Measurements from ENCODE around the gene LIMCH1. TPM values are rescaled to one million over a fixed set of nuclear protein-coding genes. Genes with fewer than 3 reads are reported as not detected.
A peak's percentile ranks its signal among the peaks of the same experiment; 100 is the strongest.

LIMCH1 gene
- total and polyA plus RNA-seq, 10 donors = 14.4 to 434 (median 212) TPM

GRCh38 chr4:41512596-41512995 lies 25.4 kb upstream of the LIMCH1 start:
- Histone ChIP-seq H3K4me1 (peaks cover 0 to 31% (median 6%) of the 10 kb centered on the region in 6 donors), H3K36me3 (no peaks in the 10 kb centered on the region), H3K9me3 (no peaks in the 10 kb centered on the region), H3K27me3 (replicated peaks in 1 of 7) (no peaks in the 10 kb centered on the region), H3K27ac (peak overlapping the region in 2 of 8 donors; percentile 41 to 45), H3K4me3 (no peak overlapping the region)
- TF ChIP-seq POLR2A (IDR thresholded peaks at IDR 0.05) (no peak), CTCF (IDR thresholded peaks at IDR 0.05 in 8 of 11, conservative IDR thresholded peaks at IDR 0.05 in 3 of 11) (no peak), POLR2AphosphoS5 (IDR thresholded peaks at IDR 0.05) (no peak)
- intact Hi-C loops (cut with DNase I; ENCODE audit: low total_unique reads) = no loop called here
- DNase-seq = no peak

- H3K4me1 ChIP-seq = peaks cover 0 to 31% (median 6%) of the 10 kb centered on the region in 6 donors
- H3K9me3 ChIP-seq = no peaks in the 10 kb centered on the region
- H3K27me3 ChIP-seq (replicated peaks in 1 of 7) = no peaks in the 10 kb centered on the region
- intact Hi-C loops (cut with DNase I; ENCODE audit: low total_unique reads) = no loop called here
- 88 to 100% (median 94%) methylated on average over 1 of the region's 1 CpG for WGBS, 5 donors
- DNase-seq = no peak
- H3K4me3 ChIP-seq = no peak overlapping the region
- peak overlapping the region in 5 of 8 donors; percentile 48 to 71 (median 66) for H3K27ac ChIP-seq
- no peaks in the 10 kb centered on the region for H3K36me3 ChIP-seq
- no peak for TF ChIP-seq POLR2AphosphoS5 (IDR thresholded peaks at IDR 0.05)
- TF ChIP-seq CTCF (IDR thresholded peaks at IDR 0.05 in 8 of 11, conservative IDR thresholded peaks at IDR 0.05 in 3 of 11) = no peak
- no peak for TF ChIP-seq POLR2A (IDR thresholded peaks at IDR 0.05)
These were observed 23.8 kb upstream of the LIMCH1 start for GRCh38 chr4:41514169-41514568.

GRCh38 chr4:41514766-41515481 lies 23.0 kb upstream of the LIMCH1 start:
- H3K9me3 ChIP-seq = no peaks in the 10 kb centered on the region
- WGBS, 5 donors = 58 to 70% (median 67%) methylated on average over 14 of the region's 14 CpGs
- intact Hi-C loops (cut with DNase I; ENCODE audit: low total_unique reads) = no loop called here
- H3K27ac ChIP-seq = peak overlapping the region; percentile 23 to 73 (median 62)
- H3K4me1 ChIP-seq = peaks cover 0 to 31% (median 6%) of the 10 kb centered on the region in 6 donors
- no peak overlapping the region for H3K4me3 ChIP-seq
- no peaks in the 10 kb centered on the region for H3K27me3 ChIP-seq (replicated peaks in 1 of 7)
- TF ChIP-seq CTCF (IDR thresholded peaks at IDR 0.05 in 8 of 11, conservative IDR thresholded peaks at IDR 0.05 in 3 of 11) = no peak
- TF ChIP-seq POLR2A (IDR thresholded peaks at IDR 0.05) = no peak
- TF ChIP-seq POLR2AphosphoS5 (IDR thresholded peaks at IDR 0.05) = peak in 2 of 3 donors; percentile 63 to 69
- DNase-seq = peak; percentile 71
- H3K36me3 ChIP-seq = no peaks in the 10 kb centered on the region

- H3K9me3 ChIP-seq = no peaks in the 10 kb centered on the region
- H3K36me3 ChIP-seq = no peaks in the 10 kb centered on the region
- peak overlapping the region in 5 of 8 donors; percentile 1 to 71 (median 66) for H3K27ac ChIP-seq
- WGBS, 5 donors = 82 to 91% (median 90%) methylated on average over 4 of the region's 4 CpGs
- TF ChIP-seq CTCF (IDR thresholded peaks at IDR 0.05 in 8 of 11, conservative IDR thresholded peaks at IDR 0.05 in 3 of 11) (no peak), POLR2AphosphoS5 (IDR thresholded peaks at IDR 0.05) (no peak), POLR2A (IDR thresholded peaks at IDR 0.05) (no peak)
- intact Hi-C loops (cut with DNase I; ENCODE audit: low total_unique reads) = no loop called here
- no peak for DNase-seq
- H3K4me3 ChIP-seq = no peak overlapping the region
- H3K27me3 ChIP-seq (replicated peaks in 1 of 7) = no peaks in the 10 kb centered on the region
- H3K4me1 ChIP-seq = peaks cover 0 to 31% (median 6%) of the 10 kb centered on the region in 6 donors
These were observed 20.8 kb upstream of the LIMCH1 start for GRCh38 chr4:41517121-41517520.
